Thyroid gland (tissue), 4 donors: Measurements from ENCODE around the gene AGO4.
"Not testable (repeated sequence)": the region's sequence is repeated elsewhere in the genome, so short reads cannot be mapped to it uniquely, and the experiment has no call there.

Experiments
- POLR2A ChIP-seq, 2 donors: fragments of 450-650 bp; IDR thresholded peaks; one replicate each; pipeline ENCODE4 v1.6.1; 2017; ENCODE audit warnings: antibody characterized with exemption in 2 of 2, mild to moderate bottlenecking in 2 of 2, moderate library complexity in 1 of 2
- TF ChIP-seq, protein P1 (sequence below), 6 experiments: fragments of 200-600 bp in 3 of 6; fragments of 450-650 bp in 3 of 6; sonication (generic) in 3 of 6; IDR thresholded peaks; one replicate each; pipeline ENCODE4 v1.5.1; 2016 to 2019; ENCODE audit warnings: antibody characterized with exemption in 6 of 6, mild to moderate bottlenecking in 2 of 6, inconsistent platforms in 1 of 6, moderate library complexity in 1 of 6

DNA sequence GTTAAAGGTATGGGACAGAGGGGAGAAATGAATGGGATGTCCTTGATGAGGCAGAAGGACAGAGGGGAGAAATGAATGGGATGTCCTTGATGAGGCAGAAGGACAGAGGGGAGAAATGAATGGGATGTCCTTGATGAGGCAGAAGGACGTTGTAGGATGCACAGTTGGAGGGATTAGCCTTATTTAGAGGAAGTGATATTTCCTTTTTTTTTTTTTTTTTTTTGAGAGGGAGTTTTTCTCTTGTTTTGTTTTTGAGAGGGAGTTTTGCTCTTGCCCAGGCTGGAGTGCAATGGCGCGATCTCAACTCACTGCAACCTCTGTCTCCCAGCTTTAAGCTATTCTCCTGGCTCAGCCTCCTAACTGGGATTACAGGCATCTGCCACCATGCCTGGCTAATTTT, 81.2 kb downstream of the AGO4 start:
- TF ChIP-seq, protein P1, sequence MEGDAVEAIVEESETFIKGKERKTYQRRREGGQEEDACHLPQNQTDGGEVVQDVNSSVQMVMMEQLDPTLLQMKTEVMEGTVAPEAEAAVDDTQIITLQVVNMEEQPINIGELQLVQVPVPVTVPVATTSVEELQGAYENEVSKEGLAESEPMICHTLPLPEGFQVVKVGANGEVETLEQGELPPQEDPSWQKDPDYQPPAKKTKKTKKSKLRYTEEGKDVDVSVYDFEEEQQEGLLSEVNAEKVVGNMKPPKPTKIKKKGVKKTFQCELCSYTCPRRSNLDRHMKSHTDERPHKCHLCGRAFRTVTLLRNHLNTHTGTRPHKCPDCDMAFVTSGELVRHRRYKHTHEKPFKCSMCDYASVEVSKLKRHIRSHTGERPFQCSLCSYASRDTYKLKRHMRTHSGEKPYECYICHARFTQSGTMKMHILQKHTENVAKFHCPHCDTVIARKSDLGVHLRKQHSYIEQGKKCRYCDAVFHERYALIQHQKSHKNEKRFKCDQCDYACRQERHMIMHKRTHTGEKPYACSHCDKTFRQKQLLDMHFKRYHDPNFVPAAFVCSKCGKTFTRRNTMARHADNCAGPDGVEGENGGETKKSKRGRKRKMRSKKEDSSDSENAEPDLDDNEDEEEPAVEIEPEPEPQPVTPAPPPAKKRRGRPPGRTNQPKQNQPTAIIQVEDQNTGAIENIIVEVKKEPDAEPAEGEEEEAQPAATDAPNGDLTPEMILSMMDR (IDR thresholded peaks at IDR 0.05) = not testable (repeated sequence)
- TF ChIP-seq POLR2A (IDR thresholded peaks at IDR 0.05) = not testable (repeated sequence)
